Hematopoietic multipotent progenitor cell (in vitro differentiated cells): Measurements from ENCODE around the gene SCGB3A2. TPM values are rescaled to one million over a fixed set of nuclear protein-coding genes. Genes with fewer than 3 reads are reported as not detected.
A peak's percentile ranks its signal among the peaks of the same experiment; 100 is the strongest.

Experiments used
- DNase-seq, 3 donors: peaks; one replicate each; pipeline ENCODE4 v3.0.0-alpha.2; 2011 to 2015; ENCODE audit warnings: low read depth in 2 of 3, low spot score in 2 of 3
- total RNA-seq: library from RNA; depleted of rRNA; stranded (reverse); fragments of >200 nt; gene quantifications from one replicate; pipeline ENCODE4 v1.2.3, GENCODE V29; 2012

Gene SCGB3A2, protein sequence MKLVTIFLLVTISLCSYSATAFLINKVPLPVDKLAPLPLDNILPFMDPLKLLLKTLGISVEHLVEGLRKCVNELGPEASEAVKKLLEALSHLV
- total RNA-seq = not detected

DNA sequence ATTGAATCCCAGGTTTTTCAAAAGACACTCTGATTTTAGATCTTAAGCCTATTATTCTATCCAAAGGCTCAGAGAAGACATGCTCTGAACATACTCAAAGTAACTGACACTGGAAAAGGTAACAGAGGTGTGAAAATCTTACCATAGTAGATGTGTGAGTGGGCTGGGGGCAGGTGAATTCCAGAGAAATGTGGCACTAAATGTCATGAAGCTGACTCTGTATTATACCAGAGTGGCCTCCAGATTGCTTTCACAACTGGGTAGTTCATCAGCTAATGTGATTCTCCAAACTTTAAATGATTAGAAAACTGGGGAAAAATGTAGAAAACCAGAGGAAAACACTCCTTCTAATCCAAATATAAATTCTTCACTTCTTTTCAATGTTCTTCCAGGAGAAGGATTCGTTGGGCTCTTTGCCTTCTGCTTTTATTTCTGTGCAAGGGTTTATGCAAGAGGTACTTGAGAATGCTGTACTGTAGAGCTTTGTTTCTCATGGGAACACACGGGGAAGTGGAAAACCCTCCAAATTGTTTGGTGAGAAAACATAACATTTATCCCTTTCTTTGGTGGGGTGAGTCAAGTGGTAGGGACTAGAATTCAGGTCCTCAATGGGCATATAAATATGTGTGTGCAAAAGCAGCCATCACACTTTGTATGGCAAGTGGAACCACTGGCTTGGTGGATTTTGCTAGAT lies at the start of gene SCGB3A2:
SCGB3A2 (plus strand) TSS at position 646 of the 694 bp plus-strand sequence. CDS start 93 bp downstream, outside the sequence.
- no peak for DNase-seq

DNA sequence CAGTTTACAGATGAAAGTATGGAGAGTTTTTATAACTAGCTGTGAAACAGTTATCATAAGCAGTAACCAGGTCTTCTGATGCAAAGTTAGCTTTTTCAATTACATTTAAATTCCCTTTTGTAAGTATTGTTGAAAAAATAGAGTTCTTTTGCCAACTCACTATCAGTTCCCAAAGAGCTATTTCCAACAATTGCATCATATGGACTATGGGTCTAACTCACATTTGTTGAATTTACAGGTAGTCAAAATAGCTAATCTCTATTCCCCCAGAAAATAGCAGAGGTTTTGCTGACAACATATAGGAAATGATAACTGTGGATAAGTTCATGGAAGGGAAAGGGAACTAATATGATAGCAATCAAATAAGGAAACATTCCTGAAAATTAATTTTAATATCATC lies 48.5 kb upstream of the SCGB3A2 start:
- DNase-seq = no peak

DNA sequence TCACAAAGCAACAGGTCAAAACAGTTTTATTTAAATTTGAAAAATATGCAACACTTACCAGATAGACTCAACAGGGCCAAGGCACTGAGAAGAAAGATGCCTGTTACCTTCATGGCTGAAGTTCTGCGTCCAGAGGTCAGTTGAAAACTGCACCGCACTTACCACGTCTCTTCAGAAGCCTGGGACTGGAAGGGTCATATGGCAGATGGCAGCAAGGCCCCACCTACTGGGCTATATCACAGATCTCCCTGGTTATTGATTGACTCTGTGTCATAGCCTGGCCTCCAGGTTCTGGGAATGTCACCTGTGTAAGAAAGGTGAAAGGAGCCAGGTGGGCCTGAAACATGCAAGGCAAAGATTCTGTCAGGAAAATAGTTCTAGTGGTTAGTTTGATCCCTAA lies 47.0 kb upstream of the SCGB3A2 start, which contains the start of gene SPINK1:
SPINK1 (minus strand) TSS at position 207 of the 400 bp plus-strand sequence; CDS start at position 113, 94 bp downstream.
- DNase-seq = no peak

DNA sequence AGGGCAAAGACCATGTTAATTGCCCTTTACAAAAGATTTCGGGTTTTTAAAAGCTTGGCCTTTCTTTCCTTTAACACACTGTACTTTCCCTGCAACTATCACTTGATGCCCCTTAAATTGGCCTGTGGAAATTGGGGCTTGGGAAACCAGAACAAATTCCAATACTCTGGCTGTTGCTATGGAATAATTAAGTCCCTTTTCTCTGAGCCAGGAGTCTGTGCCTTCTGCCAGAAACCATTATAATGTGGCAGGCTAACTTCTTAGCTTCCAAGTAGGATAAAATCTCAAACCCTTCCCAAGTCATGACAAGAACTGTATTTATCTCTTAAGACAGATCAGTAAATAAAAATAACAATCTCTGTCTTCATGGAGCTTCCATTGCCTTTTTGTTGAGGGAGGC lies 46.0 kb upstream of the SCGB3A2 start:
- DNase-seq = no peak

DNA sequence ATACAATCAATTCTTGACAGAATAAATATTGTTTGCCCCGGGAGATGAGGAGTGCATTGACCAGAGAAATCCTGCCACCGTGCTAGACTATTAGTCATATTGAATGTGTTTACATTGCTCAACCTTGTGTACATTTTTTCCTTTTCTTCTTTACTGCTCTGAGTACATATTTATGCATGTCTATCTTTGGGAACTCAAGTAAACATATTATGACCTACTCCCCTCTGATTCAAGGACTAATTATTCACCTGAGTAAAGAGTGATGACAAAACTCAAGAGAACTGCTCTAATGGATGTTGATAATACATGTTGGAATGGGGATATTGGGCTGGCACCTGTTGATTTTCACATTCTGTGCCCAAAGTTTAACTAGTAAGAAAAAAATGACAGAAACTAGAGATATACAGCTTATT lies 43.1 kb upstream of the SCGB3A2 start:
- DNase-seq = no peak

DNA sequence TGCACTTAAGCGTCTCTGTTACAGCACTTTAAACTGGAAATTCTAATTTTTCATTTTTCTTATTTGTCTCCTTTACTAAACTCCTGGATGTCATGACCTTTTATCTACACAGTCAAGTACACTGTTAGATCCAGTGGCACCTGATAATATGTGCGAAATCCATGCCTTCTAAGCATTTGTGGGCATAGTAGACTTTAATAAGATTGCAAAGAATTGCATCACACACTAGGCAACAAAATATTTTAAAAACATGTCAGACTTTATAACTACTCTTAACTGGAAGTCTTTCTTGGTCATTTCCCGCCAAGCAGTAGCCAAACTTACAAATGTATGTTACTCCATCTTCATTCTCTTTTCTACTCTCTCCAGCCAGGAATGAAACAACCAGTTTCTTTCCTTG lies 42.1 kb upstream of the SCGB3A2 start:
- DNase-seq = no peak

DNA sequence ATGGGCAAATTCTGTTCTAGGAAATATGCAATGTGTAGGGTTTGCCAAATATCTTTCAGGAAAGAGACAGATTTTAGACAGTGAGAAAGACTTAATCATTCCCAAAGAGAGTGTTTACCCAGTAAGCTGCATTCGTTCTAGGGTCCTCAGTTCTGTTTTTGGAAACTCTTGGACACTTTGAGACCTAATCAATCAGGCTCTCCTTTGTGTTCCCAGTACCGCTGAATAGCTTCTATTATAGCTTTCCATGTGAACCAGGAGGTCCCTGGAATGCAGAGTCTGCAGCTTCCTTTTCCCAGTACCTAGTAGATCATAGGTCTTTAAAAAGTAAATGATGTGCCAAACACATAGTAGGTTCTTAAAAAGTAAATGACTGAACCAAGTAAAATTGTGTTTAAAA lies 35.6 kb upstream of the SCGB3A2 start:
- DNase-seq = no peak

DNA sequence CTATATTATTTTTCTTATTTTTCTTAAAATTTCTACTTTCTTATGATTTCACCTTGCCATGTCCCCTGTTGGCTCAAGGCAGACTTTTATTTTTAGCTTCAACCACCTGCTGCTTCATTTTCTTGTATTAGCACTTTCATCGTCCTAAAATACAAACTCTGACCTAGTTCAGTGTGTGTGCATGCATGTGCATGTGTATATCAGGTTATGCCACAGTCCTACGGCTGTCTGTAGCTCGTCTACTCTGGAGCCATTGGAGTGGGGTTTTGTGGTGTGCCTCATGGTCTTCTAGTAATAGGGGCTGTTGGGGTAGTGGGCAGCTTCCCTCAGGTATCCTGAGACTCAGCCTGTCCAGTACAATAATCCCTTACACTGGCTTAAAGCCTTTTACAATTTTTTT lies 33.7 kb upstream of the SCGB3A2 start:
- DNase-seq = no peak

DNA sequence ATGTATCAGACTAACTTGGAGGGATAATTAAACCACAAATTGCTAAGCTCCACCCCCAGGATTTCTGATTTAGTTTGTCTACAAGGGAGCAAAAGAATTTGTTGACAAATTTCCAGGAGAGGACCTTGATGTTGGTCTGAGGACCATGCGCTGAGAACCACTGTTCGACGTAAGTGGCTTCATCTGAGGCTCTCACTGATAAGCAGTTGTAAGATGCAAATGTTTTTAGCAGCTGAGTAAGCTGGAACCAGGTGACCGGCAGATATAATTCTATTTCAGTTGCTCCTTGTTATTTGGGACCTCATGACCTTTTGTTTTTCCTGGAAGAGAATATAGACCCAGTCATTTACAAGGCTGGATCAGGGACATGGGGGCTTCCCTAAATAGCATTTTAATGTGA lies 32.9 kb upstream of the SCGB3A2 start:
- no peak for DNase-seq

DNA sequence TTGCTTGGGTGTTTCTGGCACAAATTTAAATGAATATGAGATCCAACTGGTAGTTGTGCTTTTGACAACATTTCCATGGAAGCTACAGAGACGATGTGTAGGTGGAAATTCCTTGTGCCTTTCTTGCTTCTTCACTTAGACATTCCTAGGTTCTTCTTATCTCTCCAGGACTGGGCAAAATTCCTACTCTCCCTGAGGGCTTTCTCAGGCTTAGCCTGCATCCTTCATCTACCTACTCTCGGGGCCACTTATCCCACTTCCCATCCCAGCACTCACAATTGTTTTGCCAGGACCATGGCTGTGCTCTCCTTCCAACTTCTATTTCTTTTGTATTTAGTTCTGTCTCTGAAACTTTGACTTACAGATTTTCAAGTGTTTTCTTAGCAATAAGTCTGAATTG lies 29.3 kb upstream of the SCGB3A2 start:
- DNase-seq = no peak

DNA sequence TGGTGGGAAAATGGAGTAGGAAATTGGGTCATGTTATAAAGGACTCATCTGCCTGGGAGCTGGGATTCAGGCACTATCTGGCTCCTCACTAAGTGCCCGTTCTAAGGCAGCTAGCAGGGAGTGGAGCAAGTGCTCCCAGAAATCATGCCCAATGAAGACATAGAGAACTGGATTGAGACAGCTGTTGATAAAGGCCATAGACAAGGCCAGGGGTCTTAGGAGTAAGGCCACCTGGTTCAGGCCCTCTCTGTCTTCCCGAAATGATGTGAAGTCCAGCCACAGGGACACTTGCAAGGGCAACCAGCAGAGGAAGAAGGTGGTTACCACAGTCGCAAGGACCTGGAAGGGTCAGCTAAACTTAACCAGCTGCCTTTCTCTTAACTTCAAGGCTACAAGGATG lies 26.9 kb upstream of the SCGB3A2 start:
- no peak for DNase-seq

DNA sequence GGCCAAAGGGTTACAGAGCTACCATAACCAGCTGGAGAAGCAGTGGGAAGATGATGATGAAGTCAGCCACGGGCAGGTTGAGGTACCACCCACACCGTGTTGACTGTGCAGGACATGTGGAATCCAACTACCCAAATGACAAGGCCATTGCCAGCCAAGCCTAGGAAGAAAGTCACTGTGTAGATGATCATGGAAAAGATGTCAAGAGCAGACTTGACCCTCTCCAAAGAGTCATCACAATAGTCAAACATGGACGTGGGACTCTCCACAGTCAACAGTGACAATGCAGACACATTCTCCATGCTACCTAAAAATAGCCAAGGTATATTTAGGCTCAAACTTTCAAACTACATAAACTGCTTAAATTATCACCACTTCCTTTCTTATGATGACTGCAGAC lies 26.1 kb upstream of the SCGB3A2 start:
- no peak for DNase-seq

DNA sequence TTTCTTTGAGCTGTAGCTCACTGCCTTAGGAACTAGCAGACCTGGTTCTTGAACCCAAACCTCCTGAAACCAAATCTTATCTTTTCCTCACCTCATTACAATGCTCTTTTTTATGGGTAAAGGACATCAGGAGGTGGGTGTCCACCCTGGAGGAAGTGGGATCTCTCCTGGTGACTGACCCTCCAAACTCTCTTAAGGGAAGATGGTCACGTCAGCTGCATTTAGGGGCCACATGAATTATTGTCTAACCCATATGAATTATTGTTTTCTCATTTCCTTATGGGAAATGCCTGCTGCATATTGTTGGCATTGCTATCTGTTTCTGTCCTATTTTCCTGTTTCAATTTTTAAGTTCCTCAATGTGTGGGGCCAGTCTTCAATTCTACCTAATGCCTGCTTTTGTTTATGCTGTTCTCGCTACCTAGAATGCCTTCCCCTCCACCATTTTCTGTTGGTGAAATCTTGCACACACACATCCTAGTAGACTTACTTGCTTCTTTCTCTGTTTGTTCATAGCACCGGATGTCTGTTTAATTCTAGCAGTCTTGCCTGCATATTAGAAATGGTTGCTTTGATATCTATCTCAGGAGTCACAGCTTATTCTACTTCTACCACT lies 25.0 kb upstream of the SCGB3A2 start:
- DNase-seq = peak in 1 of 3 donors; percentile 39

DNA sequence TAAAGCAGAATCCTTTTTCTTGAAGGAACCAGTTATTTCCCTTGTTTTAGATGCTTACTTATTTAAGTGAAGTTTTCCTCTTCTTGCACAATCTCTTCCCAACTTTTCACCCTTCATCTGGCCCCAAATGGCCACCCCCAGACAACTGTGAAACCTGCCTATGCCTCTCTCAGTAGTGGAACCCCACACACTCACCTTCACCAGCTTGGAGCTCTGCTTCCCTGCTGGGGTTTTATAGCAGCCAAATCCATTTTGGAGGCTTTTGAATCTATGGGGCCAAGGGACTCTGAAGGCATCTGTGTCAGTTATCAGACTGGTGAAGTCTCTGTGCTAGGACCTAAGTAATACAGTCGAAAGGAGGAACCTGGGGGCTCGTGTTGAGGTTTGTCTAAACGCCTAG lies 24.2 kb upstream of the SCGB3A2 start:
- DNase-seq = no peak

DNA sequence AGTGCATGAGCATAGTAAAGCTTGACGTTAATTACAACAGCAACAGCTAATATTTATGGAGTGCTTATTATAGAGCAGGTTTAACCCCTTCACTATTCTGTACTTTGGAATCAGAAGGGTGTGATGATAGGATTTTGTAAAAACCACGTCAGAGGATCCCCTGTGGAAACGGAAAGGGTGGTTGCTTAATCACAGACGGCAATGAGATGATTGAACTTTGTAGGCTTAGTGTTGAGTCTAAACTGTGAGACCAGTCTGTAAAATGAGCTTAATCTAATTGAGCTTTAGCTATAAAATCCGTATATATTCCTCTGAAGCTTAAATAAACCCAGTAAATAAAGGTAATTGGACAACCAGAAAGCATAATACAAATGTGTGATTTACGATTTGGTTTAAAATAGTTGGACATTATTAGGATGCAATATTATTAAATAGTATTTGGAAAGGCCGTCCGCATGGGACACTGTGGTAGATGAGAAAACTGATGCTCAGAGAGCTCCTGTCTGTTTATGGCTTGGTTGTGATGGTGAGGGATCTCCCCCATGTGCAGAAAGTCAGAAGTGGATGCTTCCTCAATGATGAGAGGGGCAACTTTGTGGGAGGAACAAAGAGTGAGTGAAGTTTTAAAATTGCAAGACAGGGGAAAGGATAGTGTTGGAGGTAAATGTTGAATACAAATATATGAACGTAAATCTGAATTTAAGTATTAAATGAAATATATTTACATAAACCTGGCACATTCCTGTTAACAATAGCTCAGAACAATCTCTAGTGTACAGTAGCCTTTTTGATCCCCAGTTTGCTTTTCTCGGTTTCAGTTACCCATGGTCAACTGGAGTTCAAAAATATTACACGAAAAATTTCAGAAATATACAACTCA lies 23.4 kb upstream of the SCGB3A2 start:
- no peak for DNase-seq

DNA sequence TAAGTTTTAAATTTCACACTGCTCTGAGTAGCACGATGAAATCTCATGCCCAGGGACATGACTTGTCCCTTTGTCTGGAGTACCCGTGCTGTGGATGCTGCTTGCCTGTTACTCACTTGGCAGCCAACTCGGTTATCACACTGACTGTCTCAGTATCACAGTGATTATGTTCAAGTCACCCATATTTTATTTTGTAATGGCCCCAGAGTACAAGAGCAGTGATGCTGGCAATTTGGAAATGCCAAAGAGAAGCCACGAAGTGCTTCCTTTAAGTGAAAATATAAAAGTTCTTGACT lies 22.8 kb upstream of the SCGB3A2 start:
- no peak for DNase-seq

DNA sequence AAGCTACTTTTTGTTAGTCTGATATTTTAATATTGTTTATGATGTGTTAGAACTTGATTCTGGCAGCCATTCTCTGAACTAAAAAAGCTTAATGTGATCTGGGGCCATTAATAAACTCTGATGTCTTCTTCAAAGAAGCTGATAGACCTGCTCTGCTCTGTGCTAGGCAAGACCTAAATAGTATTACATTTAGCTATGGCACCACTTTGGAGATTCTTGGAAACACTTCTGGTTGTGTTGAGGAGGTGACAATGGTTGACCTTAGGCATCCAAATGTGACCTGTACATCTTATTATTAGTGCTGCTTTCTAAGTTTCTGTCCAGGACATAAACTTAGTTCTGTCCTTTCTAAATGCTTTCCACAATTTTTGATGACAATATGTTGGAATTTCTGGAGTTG lies 21.7 kb upstream of the SCGB3A2 start:
- no peak for DNase-seq

DNA sequence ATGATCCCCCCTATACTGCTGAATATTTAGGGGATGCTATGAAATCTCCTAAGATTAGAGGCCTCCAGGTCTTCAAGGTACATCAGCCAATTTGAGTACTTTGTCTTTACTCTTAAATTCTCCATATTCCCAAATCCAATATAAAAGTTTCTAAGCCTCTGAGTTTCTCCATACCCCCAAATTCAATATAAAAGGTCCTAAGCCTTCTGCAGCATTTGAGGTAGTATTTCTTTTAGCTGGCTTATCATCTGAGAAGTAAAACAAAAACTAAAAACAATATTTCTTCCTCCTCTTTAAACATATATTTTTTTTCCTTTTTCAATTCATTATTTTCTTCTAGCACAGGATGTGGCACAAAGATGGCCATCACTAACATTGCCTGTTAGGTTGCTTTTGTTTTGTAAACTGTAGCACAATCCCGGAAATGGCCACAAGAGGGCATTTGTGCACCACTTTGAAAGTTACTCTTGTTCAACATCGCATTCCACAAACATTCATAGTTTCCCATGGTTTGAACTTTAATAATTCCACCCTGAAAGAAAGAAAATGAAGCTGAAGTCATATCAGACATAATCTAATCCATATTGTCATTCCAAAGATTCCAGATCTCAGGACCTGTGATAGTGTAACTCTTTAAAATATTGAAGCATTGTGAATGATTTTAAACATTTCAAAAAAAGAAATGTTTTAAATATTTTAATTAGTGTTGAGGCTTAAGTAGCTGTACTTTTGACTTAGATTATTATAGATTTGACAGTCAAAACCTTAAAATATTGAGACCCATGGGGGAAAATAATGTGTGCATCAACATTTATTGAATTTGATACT lies 21.0 kb upstream of the SCGB3A2 start:
- peak in 2 of 3 donors; percentile 41 to 75 for DNase-seq

DNA sequence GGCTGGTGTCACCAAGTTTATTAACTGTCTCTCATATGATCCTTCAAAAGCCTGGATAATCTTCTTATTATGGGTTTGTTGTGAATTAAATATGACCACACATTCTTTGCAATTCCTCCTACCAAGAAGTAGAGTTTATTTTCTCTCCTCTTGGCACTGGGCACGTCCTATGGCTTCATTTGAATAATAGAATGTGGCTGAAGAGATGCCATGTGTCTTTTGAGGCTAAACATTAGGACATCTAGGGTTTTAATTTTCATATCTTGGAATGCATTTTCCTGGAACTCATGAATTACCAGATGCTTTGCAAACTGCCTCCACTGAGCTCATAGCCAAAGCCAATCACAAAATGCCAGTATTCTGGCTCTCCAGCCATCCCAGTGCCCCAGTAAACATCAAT lies 19.9 kb upstream of the SCGB3A2 start:
- no peak for DNase-seq

DNA sequence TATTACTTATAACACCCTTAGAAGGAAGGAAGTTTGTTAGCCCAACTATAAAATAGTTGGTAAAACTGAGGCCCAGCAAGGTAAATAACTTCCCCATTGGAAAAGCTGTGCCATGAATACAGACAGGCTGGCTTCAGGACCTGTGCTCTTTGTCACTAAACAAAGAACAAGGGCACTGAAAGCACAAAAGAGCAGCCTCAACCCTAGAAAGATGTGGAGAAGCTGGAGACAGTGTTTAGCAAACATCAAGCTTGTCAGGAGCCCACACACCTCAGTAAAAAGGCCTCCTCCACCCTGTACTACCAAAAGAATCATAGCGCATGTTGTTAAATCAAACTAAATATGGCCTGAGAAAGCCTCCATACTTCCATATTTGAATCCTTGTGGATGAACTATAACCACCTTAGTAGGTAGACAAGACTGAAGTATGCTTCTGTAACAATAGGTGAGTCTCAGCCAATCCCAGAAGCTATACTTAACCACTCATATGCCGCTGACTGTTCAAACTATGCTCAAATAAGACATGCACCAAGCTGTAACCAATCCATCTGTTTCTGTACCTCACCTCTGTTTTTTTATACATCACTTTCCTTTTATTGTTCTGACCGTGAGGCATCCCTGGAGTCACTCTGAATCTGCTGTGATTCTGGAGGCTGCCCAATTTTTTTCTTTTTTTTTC lies 18.4 kb upstream of the SCGB3A2 start:
- no peak for DNase-seq
